GM23338 (cell line): Measurements from ENCODE around the gene CYP3A5. TPM values are rescaled to one million over a fixed set of nuclear protein-coding genes. Genes with fewer than 3 reads are reported as not detected.

Source experiments
- ATAC-seq: fragments of 200-7000 bp; cut with Tn5 transposase; 3 replicates; pipeline ENCODE4 v1.9.1; 2020
- DNase-seq: peaks from one replicate; pipeline ENCODE4 v3.0.0-alpha.2; 2015; ENCODE audit warnings: low spot score
- H2AFZ ChIP-seq: fragments of 200-600 bp; sonication (generic); 2 replicates; pipeline ENCODE4 v1.8.0; 2016; ENCODE audit warnings: antibody characterized with exemption, mild to moderate bottlenecking, moderate library complexity
- H3F3A ChIP-seq: fragments of 200-600 bp; sonication (generic); replicated peaks from 2 replicates; pipeline ENCODE4 v1.8.0; 2017; ENCODE audit warnings: antibody characterized with exemption, mixed run types, low read depth
- H3K27ac ChIP-seq: fragments of 200-600 bp; sonication (generic); 2 replicates; pipeline ENCODE4 v1.6.1; 2016; ENCODE audit warnings: low read depth
- H3K27me3 ChIP-seq: fragments of 200-600 bp; sonication (generic); 2 replicates; pipeline ENCODE4 v1.8.0; 2016; ENCODE audit warnings: mild to moderate bottlenecking, mixed run types, moderate library complexity; ENCODE audit not compliant: insufficient read depth
- H3K36me3 ChIP-seq: fragments of 200-600 bp; sonication (generic); 2 replicates; pipeline ENCODE4 v1.8.0; 2016; ENCODE audit warnings: mild to moderate bottlenecking; ENCODE audit not compliant: insufficient read depth
- H3K4me1 ChIP-seq: fragments of 200-600 bp; sonication (generic); 2 replicates; pipeline ENCODE4 v1.8.0; 2016; ENCODE audit warnings: mild to moderate bottlenecking, moderate library complexity; ENCODE audit not compliant: insufficient read depth
- H3K4me2 ChIP-seq: fragments of 200-600 bp; sonication (generic); 2 replicates; pipeline ENCODE4 v1.7.1; 2017; ENCODE audit warnings: mixed run types
- H3K4me3 ChIP-seq: fragments of 200-600 bp; sonication (generic); 2 replicates; pipeline ENCODE4 v1.6.1; 2016; ENCODE audit warnings: mixed run types
- H3K79me2 ChIP-seq: fragments of 200-600 bp; sonication (generic); replicated peaks from 2 replicates; pipeline ENCODE4 v1.8.0; 2017; ENCODE audit warnings: mild to moderate bottlenecking; ENCODE audit not compliant: insufficient read depth
- H3K9me2 ChIP-seq: fragments of 200-600 bp; sonication (generic); 2 replicates; pipeline ENCODE4 v1.8.0; 2017; ENCODE audit not compliant: insufficient read depth
- H4K20me1 ChIP-seq: fragments of 200-600 bp; sonication (generic); replicated peaks from 2 replicates; pipeline ENCODE4 v1.8.0; 2017; ENCODE audit warnings: mild to moderate bottlenecking; ENCODE audit not compliant: insufficient read depth
- H3K27ac Mint-ChIP-seq: 2 replicates; pipeline ENCODE4 v1.8.0; 2020; ENCODE audit warnings: inconsistent platforms, mild to moderate bottlenecking, moderate library complexity, mixed read lengths
- H3K27me3 Mint-ChIP-seq: 3 replicates; pipeline ENCODE4 v1.8.0; 2022; ENCODE audit warnings: low read depth, mild to moderate bottlenecking, moderate library complexity, mixed read lengths, inconsistent platforms; ENCODE audit not compliant: insufficient read depth, poor library complexity
- H3K36me3 Mint-ChIP-seq: 3 replicates; pipeline ENCODE4 v1.8.0; 2021; ENCODE audit warnings: low read depth, mild to moderate bottlenecking, inconsistent platforms, moderate library complexity, mixed read lengths
- H3K4me1 Mint-ChIP-seq: 3 replicates; pipeline ENCODE4 v1.8.0; 2020; ENCODE audit warnings: mild to moderate bottlenecking, inconsistent platforms, mixed read lengths
- H3K4me3 Mint-ChIP-seq: 3 replicates; pipeline ENCODE4 v1.8.0; 2021; ENCODE audit warnings: moderate library complexity, mild to moderate bottlenecking, inconsistent platforms, mixed read lengths
- H3K9me3 Mint-ChIP-seq: 3 replicates; pipeline ENCODE4 v1.8.0; 2020; ENCODE audit warnings: moderate library complexity, mild to moderate bottlenecking, inconsistent platforms, mixed read lengths
- CREB1 ChIP-seq: fragments of 250-450 bp; sonication (Bioruptor Pico); IDR thresholded peaks from 2 replicates; pipeline ENCODE4 v1.5.0; 2020; ENCODE audit warnings: low read depth, mild to moderate bottlenecking, moderate library complexity
- EZH2 ChIP-seq: fragments of 200-600 bp; sonication (generic); IDR thresholded peaks from one replicate; pipeline ENCODE4 v1.8.0; 2017; ENCODE audit warnings: antibody characterized with exemption, mild to moderate bottlenecking, low read depth; ENCODE audit not compliant: unreplicated experiment
- EZH2phosphoT487 ChIP-seq: fragments of 200-600 bp; sonication (generic); IDR thresholded peaks from one replicate; pipeline ENCODE4 v1.8.1; 2018; ENCODE audit warnings: antibody characterized with exemption; ENCODE audit not compliant: unreplicated experiment
- JUNB ChIP-seq: IDR thresholded peaks from one replicate; pipeline ENCODE4 v1.6.1; 2016; ENCODE audit warnings: antibody characterized with exemption; ENCODE audit not compliant: unreplicated experiment
- NANOG ChIP-seq: IDR thresholded peaks from 2 replicates; pipeline ENCODE4 v1.6.1; 2016; ENCODE audit warnings: antibody characterized with exemption, borderline replicate concordance
- POLR2AphosphoS5 ChIP-seq: IDR thresholded peaks from 2 replicates; pipeline ENCODE4 v1.6.1; 2016; ENCODE audit warnings: antibody characterized with exemption, low read depth
- REST ChIP-seq: IDR thresholded peaks from one replicate; pipeline ENCODE4 v1.6.1; 2018; ENCODE audit warnings: antibody characterized with exemption; ENCODE audit not compliant: unreplicated experiment
- STAT1 ChIP-seq: IDR thresholded peaks from one replicate; pipeline ENCODE4 v1.6.1; 2016; ENCODE audit warnings: antibody characterized with exemption; ENCODE audit not compliant: unreplicated experiment
- ZNF114 ChIP-seq: fragments of 250-450 bp; sonication (Bioruptor Pico); IDR thresholded peaks from 2 replicates; pipeline ENCODE4 v1.5.0; 2020; ENCODE audit warnings: mild to moderate bottlenecking, moderate library complexity
- ZNF331 ChIP-seq: fragments of 250-450 bp; sonication (Bioruptor Pico); IDR thresholded peaks from 2 replicates; pipeline ENCODE4 v1.5.0; 2020; ENCODE audit warnings: low read depth, mild to moderate bottlenecking, moderate library complexity
- polyA plus RNA-seq: library from polyadenylated mRNA; unstranded; fragments of >200 nt; fragmentation: Nextera tagmentation; extraction: Ambion mirVana; gene quantifications from 2 replicates; pipeline ENCODE4 v1.2.1, GENCODE V29; 2016
- total RNA-seq: library from RNA; depleted of rRNA; stranded (reverse); fragments of >200 nt; shearing (Covaris generic); gene quantifications from 2 replicates; pipeline ENCODE4 v1.2.3, GENCODE V29; 2014
- TF ChIP-seq, protein P1 (sequence below): IDR thresholded peaks from 2 replicates; pipeline ENCODE4 v1.6.1; 2016; ENCODE audit warnings: antibody characterized with exemption
- TF ChIP-seq, protein P2 (sequence below), 2 experiments: fragments of 200-600 bp in 1 of 2; sonication (generic) in 1 of 2; conservative IDR thresholded peaks; 2 replicates each; pipeline versions ENCODE4 v1.5.1 to v1.6.1; 2016 to 2017; ENCODE audit warnings: antibody characterized with exemption in 2 of 2, low read depth in 2 of 2, mild to moderate bottlenecking in 2 of 2, moderate library complexity in 1 of 2
- TF ChIP-seq, protein P3 (sequence below): fragments of 250-450 bp; sonication (Bioruptor Pico); IDR thresholded peaks from 2 replicates; pipeline ENCODE4 v1.5.0; 2020; ENCODE audit warnings: mild to moderate bottlenecking, moderate library complexity

Gene CYP3A5
- total and polyA plus RNA-seq, 2 experiments from 2014 or later: 1.2 TPM; not detected in 1

DNA sequence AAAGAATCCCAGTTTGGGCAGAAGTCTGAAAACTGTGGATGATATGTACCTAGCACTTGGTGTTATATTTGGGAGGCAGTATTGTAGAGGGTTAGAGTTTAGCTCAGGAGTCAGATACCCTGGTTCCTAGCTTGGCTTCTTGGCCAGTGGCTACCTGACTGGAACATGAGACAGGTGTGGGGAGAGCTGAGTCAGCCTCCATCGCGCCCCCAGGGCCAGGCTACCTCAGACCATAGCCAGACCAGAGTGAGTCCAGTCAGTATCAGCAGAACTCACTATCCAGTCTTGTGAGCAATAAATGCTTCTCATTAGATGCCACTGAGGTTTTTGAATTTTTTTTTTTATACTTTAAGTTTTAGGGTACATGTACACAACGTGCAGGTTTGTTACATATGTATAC lies 26.0 kb downstream of the CYP3A5 start:
- peaks cover 12% of the 10 kb centered on the region; the same call in 2 of the 3 replicates for H3K36me3 Mint-ChIP-seq
- H3K4me1 Mint-ChIP-seq: no peaks in the 10 kb centered on the region
- ATAC-seq (no peak), DNase-seq (no peak)
- peaks cover 18% of the 10 kb centered on the region for H3K9me3 Mint-ChIP-seq
- H3K27me3 ChIP-seq: no peaks in the 10 kb centered on the region
- no peak overlapping the region for H3K27ac ChIP-seq
- H3K36me3 ChIP-seq: no peaks in the 10 kb centered on the region
- no peaks in the 10 kb centered on the region for H4K20me1 ChIP-seq
- H3K79me2 ChIP-seq: no peaks in the 10 kb centered on the region
- no peak overlapping the region for H3K27ac Mint-ChIP-seq
- H3K4me3 ChIP-seq: no peak overlapping the region
- H2AFZ ChIP-seq: no peak overlapping the region
- H3K4me1 ChIP-seq: no peaks in the 10 kb centered on the region
- peaks cover 3% of the 10 kb centered on the region for H3K9me2 ChIP-seq
- no peak overlapping the region for H3K4me3 Mint-ChIP-seq
- peaks cover 2% of the 10 kb centered on the region for H3K27me3 Mint-ChIP-seq
- TF ChIP-seq, protein P1, sequence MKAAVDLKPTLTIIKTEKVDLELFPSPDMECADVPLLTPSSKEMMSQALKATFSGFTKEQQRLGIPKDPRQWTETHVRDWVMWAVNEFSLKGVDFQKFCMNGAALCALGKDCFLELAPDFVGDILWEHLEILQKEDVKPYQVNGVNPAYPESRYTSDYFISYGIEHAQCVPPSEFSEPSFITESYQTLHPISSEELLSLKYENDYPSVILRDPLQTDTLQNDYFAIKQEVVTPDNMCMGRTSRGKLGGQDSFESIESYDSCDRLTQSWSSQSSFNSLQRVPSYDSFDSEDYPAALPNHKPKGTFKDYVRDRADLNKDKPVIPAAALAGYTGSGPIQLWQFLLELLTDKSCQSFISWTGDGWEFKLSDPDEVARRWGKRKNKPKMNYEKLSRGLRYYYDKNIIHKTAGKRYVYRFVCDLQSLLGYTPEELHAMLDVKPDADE: no peak
- no peak for TF ChIP-seq EZH2phosphoT487
- no peak for TF ChIP-seq JUNB
- TF ChIP-seq CREB1 (CRISPR knock-in tag): no peak
- TF ChIP-seq EZH2: no peak
- TF ChIP-seq ZNF114: no peak
- no peak for TF ChIP-seq POLR2AphosphoS5
- no peak for TF ChIP-seq NANOG
- no peak for TF ChIP-seq REST
- TF ChIP-seq ZNF331: no peak
- no peak for TF ChIP-seq STAT1
- TF ChIP-seq, protein P2, sequence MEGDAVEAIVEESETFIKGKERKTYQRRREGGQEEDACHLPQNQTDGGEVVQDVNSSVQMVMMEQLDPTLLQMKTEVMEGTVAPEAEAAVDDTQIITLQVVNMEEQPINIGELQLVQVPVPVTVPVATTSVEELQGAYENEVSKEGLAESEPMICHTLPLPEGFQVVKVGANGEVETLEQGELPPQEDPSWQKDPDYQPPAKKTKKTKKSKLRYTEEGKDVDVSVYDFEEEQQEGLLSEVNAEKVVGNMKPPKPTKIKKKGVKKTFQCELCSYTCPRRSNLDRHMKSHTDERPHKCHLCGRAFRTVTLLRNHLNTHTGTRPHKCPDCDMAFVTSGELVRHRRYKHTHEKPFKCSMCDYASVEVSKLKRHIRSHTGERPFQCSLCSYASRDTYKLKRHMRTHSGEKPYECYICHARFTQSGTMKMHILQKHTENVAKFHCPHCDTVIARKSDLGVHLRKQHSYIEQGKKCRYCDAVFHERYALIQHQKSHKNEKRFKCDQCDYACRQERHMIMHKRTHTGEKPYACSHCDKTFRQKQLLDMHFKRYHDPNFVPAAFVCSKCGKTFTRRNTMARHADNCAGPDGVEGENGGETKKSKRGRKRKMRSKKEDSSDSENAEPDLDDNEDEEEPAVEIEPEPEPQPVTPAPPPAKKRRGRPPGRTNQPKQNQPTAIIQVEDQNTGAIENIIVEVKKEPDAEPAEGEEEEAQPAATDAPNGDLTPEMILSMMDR (conservative IDR thresholded peaks at IDR 0.05; ENCODE audit: low read depth in 2 of 2): no peak
- TF ChIP-seq, protein P3, sequence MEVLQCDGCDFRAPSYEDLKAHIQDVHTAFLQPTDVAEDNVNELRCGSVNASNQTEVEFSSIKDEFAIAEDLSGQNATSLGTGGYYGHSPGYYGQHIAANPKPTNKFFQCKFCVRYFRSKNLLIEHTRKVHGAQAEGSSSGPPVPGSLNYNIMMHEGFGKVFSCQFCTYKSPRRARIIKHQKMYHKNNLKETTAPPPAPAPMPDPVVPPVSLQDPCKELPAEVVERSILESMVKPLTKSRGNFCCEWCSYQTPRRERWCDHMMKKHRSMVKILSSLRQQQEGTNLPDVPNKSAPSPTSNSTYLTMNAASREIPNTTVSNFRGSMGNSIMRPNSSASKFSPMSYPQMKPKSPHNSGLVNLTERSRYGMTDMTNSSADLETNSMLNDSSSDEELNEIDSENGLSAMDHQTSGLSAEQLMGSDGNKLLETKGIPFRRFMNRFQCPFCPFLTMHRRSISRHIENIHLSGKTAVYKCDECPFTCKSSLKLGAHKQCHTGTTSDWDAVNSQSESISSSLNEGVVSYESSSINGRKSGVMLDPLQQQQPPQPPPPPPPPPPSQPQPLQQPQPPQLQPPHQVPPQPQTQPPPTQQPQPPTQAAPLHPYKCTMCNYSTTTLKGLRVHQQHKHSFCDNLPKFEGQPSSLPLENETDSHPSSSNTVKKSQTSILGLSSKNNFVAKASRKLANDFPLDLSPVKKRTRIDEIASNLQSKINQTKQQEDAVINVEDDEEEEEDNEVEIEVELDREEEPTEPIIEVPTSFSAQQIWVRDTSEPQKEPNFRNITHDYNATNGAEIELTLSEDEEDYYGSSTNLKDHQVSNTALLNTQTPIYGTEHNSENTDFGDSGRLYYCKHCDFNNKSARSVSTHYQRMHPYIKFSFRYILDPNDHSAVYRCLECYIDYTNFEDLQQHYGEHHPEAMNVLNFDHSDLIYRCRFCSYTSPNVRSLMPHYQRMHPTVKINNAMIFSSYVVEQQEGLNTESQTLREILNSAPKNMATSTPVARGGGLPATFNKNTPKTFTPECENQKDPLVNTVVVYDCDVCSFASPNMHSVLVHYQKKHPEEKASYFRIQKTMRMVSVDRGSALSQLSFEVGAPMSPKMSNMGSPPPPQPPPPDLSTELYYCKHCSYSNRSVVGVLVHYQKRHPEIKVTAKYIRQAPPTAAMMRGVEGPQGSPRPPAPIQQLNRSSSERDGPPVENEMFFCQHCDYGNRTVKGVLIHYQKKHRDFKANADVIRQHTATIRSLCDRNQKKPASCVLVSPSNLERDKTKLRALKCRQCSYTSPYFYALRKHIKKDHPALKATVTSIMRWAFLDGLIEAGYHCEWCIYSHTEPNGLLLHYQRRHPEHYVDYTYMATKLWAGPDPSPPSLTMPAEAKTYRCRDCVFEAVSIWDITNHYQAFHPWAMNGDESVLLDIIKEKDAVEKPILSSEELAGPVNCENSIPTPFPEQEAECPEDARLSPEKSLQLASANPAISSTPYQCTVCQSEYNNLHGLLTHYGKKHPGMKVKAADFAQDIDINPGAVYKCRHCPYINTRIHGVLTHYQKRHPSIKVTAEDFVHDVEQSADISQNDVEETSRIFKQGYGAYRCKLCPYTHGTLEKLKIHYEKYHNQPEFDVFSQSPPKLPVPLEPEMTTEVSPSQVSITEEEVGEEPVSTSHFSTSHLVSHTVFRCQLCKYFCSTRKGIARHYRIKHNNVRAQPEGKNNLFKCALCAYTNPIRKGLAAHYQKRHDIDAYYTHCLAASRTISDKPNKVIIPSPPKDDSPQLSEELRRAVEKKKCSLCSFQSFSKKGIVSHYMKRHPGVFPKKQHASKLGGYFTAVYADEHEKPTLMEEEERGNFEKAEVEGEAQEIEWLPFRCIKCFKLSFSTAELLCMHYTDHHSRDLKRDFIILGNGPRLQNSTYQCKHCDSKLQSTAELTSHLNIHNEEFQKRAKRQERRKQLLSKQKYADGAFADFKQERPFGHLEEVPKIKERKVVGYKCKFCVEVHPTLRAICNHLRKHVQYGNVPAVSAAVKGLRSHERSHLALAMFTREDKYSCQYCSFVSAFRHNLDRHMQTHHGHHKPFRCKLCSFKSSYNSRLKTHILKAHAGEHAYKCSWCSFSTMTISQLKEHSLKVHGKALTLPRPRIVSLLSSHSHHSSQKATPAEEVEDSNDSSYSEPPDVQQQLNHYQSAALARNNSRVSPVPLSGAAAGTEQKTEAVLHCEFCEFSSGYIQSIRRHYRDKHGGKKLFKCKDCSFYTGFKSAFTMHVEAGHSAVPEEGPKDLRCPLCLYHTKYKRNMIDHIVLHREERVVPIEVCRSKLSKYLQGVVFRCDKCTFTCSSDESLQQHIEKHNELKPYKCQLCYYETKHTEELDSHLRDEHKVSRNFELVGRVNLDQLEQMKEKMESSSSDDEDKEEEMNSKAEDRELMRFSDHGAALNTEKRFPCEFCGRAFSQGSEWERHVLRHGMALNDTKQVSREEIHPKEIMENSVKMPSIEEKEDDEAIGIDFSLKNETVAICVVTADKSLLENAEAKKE (CRISPR knock-in tag): no peak
- H3K4me2 ChIP-seq: no peak overlapping the region
- no peaks in the 10 kb centered on the region for H3F3A ChIP-seq
